Skeletal muscle cell (primary cell): ENCODE measurements around the gene NABP1.
"Not testable (repeated sequence)": the region's sequence is repeated elsewhere in the genome, so short reads cannot be mapped to it uniquely, and the experiment has no call there.

ENCODE experiments used
- DNase-seq: peaks from one replicate; pipeline ENCODE4 v3.0.0-alpha.2; 2010; ENCODE audit warnings: low read depth
- H3K4me3 ChIP-seq: 2 replicates; pipeline ENCODE4 v1.5.1; 2011; ENCODE audit warnings: low read depth, mild to moderate bottlenecking, control low read depth, low read length, moderate library complexity

Gene NABP1, protein sequence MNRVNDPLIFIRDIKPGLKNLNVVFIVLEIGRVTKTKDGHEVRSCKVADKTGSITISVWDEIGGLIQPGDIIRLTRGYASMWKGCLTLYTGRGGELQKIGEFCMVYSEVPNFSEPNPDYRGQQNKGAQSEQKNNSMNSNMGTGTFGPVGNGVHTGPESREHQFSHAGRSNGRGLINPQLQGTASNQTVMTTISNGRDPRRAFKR

DNA sequence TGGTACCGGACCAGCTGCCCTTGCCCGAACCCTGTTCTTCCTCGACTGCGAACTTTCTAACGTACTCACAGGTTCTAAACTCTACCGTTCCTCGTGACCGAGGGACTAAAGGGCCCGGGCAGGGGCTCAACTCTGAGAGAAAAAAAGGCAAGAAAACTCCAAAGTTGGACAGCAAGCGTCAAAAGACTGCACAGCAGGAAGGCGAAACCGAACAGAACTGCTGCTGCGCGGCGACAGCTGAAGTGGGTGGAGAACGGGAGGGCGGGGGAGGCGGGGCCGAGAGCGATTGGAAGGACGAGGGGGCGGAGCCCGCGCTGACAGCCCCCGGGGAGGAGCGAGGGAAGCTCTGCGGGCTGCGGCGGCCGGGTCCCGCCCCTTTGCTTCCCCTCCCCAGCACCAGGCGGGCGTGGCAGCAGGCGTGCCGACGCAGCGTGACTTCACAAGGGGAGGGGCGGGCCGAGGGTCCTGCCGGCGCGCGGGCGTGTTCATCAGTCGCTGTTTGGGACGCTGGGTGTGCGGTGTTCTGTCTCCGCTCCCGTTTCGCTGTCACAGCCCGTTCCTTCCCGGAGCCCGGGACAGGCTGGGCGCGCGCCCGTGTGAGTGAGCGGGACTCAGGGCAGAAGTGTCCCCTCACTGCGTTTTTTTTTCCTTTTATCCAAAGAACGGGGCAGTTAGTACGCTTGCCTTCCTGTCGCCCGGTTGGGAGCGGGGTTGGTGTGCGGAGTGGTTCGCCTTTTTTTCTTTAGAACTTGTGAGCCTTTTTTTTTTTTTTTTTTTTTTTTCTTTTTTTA lies at the start of gene NABP1:
Gene NABP1, plus strand, starts transcription at position 491 of the 791 bp plus-strand sequence. CDS start 479 bp downstream, outside the sequence.
- peak; percentile 96 for DNase-seq
- H3K4me3 ChIP-seq: peak within 1 kb of the TSS; percentile 76

DNA sequence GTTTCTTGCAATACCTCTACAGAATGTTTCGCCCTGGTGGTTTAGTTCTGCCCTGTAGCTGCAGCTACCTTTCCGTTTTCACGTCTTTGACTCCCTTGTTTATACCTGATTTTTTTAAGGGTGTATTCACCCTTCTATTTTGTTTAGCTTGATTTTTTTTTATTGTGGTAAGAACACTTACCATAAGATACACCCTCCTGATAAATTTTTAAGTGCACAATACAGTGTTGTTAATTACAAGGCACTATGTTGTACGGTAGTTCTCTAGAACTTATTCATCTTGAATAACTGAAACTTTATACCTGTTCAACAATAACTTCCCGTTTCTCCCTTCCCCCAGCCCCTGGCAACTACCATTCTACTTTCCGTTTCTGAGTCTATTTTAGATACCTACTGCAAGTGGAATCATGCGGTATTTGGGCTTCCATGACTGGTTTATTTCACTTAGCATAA lies 48.9 kb upstream of the NABP1 start:
- DNase-seq: no peak

DNA sequence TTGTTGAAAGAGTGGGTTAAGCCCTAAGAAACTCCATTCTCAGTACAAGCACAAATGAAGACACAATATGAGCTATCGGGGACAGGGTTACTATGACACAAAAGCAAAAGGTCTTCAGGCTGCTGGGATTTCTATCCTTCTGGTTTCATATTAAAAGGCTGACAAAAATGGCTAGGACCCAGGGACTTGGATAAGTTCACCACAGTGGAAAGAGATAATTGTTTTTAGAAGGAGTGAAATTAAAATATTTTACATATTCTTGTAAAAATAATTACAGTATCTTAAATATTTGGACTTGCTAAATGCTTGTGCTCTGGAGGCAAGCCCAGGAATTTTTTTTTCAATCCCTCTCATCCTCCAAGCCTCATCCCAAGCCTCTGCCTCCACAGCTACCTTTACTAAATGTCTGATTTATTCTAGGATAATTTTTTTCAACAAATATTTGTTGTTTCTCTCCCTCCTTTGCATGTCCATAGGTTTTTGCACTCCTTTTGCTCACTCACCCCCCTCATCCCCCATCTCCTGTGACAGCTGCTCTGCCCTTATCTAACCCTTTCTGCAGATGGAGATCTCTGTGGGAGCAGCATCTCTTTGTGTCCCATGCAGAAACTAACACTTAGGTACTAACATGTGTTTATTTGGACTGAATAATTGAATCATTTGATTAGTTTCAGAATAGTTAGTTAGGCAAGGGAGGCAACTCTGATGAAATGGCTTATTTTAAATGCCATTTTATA lies 47.8 kb upstream of the NABP1 start:
- no peak for DNase-seq
- H3K4me3 ChIP-seq: no peak overlapping the region

More for the DNA sequence above, 48.9 kb upstream of the NABP1 start:
- H3K4me3 ChIP-seq: no peak overlapping the region

DNA sequence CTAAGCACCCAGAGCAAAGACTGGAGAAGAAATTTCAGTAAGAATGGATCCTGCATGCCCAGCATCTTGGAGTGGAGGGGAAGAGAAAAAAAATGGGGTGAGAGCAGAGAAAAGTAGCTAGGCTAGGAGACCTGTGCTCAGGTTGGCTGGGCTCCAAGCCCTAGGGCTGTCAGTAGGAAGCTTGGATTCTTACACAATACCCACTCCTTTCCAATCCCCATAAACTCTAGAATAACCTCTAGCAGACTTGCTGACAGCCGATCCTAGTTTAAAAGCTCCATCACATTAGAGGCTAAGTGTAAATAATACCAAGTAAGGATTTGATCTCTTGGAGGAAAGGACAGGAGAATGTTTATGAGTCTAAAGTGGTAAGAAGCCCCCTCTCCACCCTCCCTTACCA lies 46.2 kb upstream of the NABP1 start:
- H3K4me3 ChIP-seq: no peak overlapping the region
- DNase-seq: peak; percentile 78

DNA sequence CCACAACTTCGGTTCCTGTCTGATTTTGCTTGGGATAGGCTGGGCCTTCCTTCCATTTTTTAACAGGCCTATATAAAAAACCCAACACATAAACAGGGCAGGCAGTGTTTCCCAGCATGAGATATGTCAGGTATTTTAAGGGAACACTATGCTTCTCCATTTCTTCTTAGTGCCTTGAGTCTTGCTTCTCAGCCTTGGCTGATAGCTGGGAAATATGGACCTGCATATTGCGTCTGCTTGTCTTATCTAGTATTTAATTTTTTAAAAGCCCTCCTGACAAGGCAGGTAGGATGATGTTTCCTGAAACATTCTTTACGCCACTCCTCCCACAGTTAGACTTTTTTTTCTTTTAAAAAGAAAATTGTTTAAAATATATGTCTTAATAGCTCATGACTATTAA lies 45.5 kb upstream of the NABP1 start:
- DNase-seq: no peak
- no peak overlapping the region for H3K4me3 ChIP-seq

DNA sequence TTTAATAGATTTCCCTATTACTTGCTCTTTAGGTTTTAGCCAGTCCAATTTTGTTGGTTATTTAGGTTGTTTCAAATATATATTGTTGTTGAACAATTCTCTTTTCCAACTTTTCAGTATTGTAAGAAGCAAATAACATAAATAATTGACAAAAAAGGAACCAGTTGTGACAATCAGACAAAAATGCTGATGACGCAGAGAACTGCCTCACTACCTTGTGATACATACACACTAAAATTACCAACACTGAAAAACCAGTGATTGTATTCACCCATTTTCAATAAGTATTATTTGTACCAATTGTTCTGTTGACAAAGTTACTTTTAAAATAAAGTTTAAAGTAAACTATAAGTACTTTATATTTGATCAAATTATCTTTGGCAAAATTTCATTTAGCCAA lies 43.1 kb upstream of the NABP1 start:
- no peak overlapping the region for H3K4me3 ChIP-seq
- no peak for DNase-seq

DNA sequence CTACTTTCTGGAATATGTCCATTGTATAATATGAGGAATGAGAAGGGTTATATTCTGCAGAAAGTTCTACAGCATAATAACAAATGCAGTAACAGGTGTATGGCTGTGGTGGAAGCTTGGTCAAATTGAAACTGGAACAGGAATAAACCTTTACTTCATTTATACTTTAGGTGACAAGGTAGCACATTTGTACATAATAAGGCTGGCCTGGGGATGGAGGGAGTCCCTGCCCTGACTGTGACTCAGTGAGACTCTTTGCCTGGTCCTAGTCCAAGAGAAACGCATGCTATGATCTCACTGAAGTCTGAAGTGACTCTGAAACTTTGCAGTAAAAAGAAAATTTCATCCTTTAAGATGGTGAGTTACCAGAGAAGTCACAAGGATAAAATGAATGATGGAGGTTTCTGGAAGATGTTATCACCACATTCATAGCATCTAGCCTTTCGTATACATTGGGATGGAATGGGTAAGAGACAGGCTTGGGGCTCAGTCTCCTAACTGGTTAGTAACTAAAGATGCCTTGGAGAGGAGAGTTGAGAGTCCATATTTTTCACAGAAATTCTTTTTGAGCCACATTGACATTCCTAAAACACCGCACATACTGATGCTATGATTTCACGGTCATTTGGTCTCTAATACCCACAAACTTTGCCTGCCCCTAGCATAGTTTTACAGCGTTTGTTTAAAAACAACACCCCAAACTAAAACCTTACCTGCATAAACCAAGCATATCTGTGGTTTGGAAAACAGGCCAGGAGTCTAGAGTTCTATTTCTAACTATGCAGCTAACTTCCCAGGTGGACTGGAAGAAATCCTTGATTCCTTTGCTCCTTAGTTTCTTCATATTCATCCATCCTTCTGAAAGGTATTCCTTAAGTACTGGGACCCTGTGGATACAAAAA lies 42.4 kb upstream of the NABP1 start:
- no peak for DNase-seq
- H3K4me3 ChIP-seq: no peak overlapping the region

DNA sequence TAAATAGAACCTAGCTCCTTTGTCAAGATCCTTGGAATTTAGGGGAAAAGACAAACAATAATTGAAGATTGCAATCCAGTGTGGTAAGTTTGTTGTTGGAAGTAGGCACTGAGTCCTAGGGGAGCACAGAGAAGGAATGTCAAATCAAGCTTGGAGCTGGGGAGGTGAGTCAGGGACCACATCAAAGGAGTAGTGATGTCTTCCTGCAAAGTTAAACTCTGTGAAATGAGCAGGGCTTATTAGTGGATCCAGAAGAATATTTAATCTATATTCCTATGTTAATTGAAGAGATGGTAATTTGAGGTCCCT lies 41.7 kb upstream of the NABP1 start:
- DNase-seq: peak; percentile 64
- H3K4me3 ChIP-seq: no peak overlapping the region

DNA sequence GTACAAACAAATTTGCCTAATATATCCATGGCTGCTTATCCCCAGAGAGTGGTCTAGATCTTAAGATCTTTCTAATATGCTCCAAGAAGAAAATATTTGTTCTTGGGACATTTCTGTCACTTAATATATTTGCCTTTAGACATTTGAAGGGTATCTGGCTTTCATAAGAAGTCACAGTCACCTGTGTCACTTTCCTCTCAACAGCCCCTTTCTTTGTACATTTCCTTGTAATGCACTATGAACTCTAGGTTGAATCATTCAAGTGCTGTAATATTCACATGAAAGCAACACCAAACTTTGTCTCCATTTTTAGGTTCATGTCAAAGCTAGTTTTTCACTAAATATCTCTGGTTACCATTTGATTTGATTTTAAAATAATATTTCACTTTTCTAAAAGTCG lies 41.4 kb upstream of the NABP1 start:
- no peak for DNase-seq
- no peak overlapping the region for H3K4me3 ChIP-seq

DNA sequence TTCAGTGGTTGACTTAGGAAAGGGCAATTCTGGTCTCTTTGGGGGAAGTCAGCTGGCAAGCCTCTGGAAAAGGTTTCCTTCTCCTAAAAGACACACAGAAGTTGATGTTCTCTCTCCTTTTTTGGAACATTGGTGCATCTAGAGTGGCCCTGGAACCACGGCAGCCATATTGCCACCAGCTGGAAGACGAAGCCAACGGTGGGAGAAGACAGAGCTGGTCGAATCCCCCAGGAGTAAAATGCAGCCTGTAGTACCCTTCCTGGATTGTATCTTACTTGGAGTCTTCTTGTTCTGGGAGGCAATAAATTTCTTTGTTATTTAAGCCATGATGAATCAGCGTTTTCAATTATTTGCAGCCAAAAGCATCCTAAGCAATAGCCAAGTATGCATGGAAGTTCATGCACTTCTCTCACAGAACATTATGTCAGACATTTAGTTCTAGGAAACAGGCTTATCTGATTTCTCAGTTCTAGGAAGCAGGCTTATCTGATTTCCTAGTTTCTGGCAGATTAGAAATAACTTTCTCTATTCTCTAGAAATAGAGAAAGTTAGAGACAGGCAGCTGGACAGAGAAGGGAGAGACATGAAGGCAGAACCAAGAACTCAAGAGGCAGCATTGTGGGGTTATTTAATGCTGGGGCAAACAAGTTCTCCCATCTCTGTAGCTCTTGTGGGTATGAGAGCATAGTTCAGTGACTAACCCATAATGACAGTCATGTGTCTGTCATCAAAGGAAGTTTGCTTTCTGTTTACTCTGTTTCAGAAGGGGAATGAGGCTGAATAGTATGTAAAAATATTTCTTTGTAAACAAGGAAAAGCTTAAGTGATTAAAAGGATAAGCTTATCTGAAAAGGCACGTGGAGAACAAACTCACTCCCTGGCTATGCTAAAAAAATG lies 40.5 kb upstream of the NABP1 start:
- DNase-seq: no peak
- H3K4me3 ChIP-seq: no peak overlapping the region

DNA sequence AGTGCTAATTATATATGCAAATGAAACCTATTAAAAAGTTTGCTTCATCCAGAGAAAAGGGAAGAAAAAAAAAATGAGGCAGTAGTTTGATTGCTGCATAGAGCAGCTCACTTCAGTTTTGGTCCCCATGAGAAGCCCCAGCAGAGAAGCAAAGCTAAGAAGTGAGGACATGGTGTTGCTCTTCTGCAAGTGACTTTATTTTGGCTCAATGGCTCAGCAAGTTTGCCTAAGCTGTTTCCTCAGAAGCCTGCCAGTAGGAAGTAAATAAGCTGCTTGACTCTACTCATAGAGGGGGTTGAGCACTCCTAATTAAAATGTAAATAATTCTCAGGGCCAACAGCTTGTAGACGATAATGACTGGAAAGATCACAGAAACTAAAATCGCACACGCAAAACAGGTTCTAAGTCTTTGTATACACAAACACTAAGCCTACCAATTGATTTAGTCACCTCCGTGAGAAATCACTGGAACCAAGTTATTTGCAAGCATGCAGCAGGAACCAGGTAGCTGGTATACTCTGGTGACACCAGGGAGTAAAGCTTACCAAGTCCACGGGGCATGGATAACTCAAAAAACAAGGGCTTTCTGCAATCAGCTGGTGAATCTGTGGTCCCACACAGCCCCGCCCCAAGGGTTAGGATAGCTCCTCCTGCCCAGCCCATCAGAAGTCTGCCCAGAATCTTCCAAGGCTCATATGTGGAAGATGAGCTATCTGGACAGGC lies 39.7 kb upstream of the NABP1 start:
- DNase-seq: no peak
- H3K4me3 ChIP-seq: no peak overlapping the region

DNA sequence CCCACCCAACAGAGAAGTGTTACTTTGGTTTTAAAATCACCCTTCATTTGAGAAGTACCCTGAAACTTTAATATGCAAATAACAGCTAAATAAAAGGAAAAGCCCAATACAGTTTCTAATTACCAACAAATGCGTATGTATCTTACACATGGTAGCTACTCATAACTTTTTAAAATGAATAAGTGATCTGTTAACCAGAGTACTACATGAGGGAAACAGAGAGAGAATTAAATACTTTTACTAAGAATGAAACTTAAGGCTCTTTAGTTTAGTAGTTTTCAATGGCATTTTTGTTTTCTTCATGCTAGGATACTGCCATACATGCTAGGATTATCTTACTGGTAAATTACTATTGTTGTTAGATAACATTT lies 39.1 kb upstream of the NABP1 start:
- no peak overlapping the region for H3K4me3 ChIP-seq
- DNase-seq: no peak

DNA sequence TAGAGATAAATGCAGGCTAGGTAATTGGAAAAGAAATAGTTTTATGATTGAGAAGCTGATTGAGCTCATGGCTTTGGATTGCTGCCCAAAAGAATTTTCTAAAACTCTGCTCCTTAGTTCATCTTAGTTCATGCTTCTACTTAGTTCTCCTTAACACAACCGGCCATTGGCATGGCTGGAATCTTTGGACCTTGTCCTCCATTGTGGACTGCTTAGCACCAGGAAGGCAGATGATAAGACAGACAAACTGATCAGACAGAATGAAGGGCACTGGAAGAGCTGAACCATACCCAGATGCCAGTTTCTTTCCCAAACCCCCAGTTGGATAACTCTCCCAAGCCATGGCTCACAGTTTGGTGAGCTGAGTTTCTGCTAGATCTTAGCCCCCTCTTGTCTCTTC lies 36.3 kb upstream of the NABP1 start:
- no peak overlapping the region for H3K4me3 ChIP-seq
- no peak for DNase-seq

DNA sequence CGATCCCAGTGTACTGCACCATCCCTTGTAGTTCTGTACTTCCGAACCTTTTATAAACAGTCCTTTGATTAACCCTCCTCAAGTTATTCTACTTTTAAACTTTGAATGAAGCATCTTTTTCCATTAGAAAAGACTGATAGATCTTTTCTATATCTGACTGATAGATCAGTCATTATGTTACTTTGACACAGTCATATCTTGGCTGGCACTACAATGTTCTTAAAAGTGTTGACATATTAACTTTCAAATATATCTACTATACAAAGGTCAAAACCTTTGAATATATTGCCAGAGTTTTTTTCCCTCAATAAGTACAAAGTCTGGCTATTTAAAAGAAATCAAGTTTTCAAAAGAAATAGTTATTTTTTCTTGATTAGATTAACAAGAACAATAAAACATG lies 35.4 kb upstream of the NABP1 start:
- no peak overlapping the region for H3K4me3 ChIP-seq
- no peak for DNase-seq

DNA sequence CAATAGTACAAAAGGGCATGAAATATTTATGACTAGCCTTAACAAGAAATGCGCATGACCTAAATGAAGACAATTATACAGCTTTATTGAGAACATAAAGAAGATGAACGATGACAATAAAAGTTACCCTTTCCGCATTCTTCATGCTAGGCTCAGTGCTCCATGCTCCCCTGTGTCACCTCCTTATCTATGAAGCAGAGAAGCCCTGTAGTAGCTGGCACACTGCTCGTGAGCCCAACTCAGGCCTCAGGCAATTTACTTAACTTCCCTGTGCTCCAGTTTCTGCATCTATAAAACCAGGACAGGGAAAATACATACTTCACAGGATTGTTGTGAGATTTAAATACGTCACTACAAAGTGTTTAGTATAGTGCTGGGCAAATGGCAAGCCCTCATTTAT lies 34.5 kb upstream of the NABP1 start:
- DNase-seq: no peak
- H3K4me3 ChIP-seq: no peak overlapping the region

DNA sequence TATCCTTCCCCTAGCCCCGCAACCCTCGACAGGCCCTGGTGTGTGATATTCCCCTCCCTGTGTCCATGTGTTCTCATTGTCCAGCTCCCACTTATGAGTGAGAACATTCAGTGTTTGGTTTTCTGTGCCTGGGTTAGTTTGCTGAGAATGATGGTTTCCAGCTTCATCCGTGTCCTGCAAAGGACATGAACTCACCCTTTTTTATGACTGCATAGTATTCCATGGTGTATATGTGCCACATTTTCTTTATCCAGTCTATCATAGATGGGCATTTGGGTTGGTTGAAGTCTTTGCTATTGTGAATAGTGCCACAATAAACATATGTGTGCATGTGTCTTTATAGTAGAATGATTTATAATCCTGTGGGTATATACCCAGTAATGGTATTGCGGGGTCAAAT lies 33.3 kb upstream of the NABP1 start:
- not testable (repeated sequence) for H3K4me3 ChIP-seq, DNase-seq

DNA sequence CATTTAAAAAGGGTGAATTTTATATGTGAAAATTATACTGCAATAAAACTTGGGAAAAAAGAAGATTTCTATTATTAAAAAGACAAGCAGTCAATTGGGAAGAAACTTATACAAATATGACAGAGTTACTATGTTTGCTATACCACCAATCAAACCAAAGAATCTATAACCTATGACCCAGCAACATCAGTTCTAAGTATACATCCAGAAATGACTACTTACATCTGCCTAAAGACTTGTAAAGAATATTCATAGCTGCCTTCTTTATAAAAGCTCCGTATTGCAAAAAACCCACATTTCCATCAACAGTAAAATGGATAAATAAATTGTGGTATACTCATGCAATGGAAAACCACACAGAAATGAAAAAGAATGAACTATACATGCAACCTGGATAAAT lies 32.9 kb upstream of the NABP1 start:
- DNase-seq: no peak
- H3K4me3 ChIP-seq: no peak overlapping the region
